HG03066 (cell line): ENCODE results near the gene STX16.

ENCODE experiments used
- ATAC-seq: cut with Tn5 transposase; IDR thresholded peaks from one replicate; pipeline ENCODE4 v1.9.1; 2021; ENCODE audit warnings: low read depth; ENCODE audit not compliant: unreplicated experiment

Gene STX16

GRCh38 chr20:58670659-58671058, 19.6 kb downstream of the STX16 start:
- no peak for ATAC-seq

- ATAC-seq = no peak
Observed at GRCh38 chr20:58673119-58673518, 22.0 kb downstream of the STX16 start.

- ATAC-seq = no peak
Observed at GRCh38 chr20:58675146-58675584, 24.1 kb downstream of the STX16 start.

- ATAC-seq = no peak
Observed at GRCh38 chr20:58675641-58676040, 24.6 kb downstream of the STX16 start.

- no peak for ATAC-seq
Observed at GRCh38 chr20:58676161-58676560, 25.1 kb downstream of the STX16 start.

GRCh38 chr20:58677079-58677604, 26.1 kb downstream of the STX16 start:
- no peak for ATAC-seq

- no peak for ATAC-seq
Observed at GRCh38 chr20:58677808-58678207, 26.7 kb downstream of the STX16 start.

GRCh38 chr20:58678806-58679205, 27.7 kb downstream of the STX16 start:
- ATAC-seq = no peak

- no peak for ATAC-seq
Observed at GRCh38 chr20:58682656-58683531, 31.8 kb downstream of the STX16 start.

- ATAC-seq = no peak
Observed at GRCh38 chr20:58684291-58684690, 33.2 kb downstream of the STX16 start.

- no peak for ATAC-seq
Observed at GRCh38 chr20:58685988-58686387, 34.9 kb downstream of the STX16 start.

GRCh38 chr20:58688414-58688813, 37.3 kb downstream of the STX16 start:
- ATAC-seq = no peak

- no peak for ATAC-seq
Observed at GRCh38 chr20:58688840-58689239, 37.8 kb downstream of the STX16 start.

- no peak for ATAC-seq
Observed at GRCh38 chr20:58690396-58691135, 39.5 kb downstream of the STX16 start.

- ATAC-seq = no peak
Observed at GRCh38 chr20:58691773-58692578, 40.9 kb downstream of the STX16 start.

- peak; percentile 82 for ATAC-seq
Observed at GRCh38 chr20:58692579-58693225, 41.6 kb downstream of the STX16 start, which contains the start of gene NPEPL1. Gene NPEPL1 (plus strand): TSS chr20:58692800. CDS start chr20:58692901, 101 bp downstream.

GRCh38 chr20:58693226-58694006, 42.3 kb downstream of the STX16 start:
- peak; percentile 27 for ATAC-seq

- no peak for ATAC-seq
Observed at GRCh38 chr20:58694241-58695083, 43.4 kb downstream of the STX16 start.
